ENCODE measurements around the gene LOXHD1.

Gene LOXHD1

DNA sequence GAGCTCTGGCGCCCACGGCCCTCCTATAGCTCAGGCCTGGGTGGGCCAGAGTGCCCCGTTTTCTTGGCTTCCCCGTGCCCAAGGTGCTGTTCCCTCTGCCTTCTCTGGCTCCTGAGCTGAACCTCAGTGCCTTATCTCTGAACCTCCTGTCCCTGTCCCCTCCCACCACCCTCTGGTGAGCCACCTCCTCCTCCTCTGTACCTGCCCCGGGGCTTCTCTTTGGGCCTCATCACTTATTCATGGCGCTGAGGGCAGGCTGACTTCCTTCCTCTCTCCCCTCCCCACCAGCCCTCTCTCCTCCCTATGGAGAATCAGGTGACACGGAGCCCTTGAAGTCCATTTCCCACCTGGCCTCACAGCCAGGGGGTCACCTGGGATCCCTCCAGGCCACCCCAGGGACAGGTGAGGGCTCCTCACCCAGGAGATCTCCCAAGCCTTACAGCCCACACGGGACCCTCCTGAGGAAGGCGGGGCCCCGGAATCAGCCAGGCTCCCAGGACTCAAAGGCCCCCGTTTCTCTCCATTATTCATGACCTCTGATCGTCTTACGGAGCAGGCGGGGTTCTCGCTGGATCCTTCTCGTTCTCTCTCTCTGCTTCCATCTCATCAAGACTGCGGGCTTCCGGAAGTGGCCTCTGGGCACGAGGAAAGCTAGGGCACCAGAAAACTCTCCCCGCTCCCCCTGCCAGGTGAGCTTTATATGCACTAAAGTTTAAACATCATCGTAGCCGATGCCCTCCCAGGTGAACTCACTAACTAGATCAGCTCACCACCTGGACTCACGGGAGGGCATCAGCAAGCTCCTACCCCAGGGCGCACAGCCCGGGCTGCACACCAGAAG lies at the start of gene LOXHD1:
TSS of gene LOXHD1 (minus strand) at position 106 of the 841 bp plus-strand sequence. CDS start 187 bp downstream, outside the sequence.
- no peak for DNase-seq (ENCODE audit: low read depth in 2 of 2)

GRCh38 chr18:46705521-46705920 lies 48.5 kb upstream of the LOXHD1 start:
- no peak for DNase-seq (ENCODE audit: low read depth in 2 of 2)

DNA sequence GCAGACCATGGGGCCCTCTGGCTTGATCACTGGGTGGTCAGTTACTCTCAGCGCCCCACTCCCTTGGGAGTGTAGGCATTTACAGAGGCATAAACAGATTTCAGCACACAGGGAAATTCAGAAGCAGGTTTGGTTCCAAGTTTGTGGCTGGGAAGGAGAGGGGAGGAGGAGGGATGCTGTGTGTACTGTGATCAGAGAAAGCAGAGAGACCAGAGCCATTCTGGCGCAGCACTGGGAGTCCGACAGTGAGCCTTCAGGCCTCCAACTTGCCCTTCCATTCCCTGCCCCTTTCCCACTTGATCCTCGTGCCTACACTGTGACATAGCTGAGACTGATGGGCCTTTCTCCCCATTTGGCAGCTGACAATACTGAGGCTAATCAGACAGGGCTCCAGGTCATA lies 47.8 kb upstream of the LOXHD1 start:
- DNase-seq (ENCODE audit: low read depth in 2 of 2), result no peak

DNA sequence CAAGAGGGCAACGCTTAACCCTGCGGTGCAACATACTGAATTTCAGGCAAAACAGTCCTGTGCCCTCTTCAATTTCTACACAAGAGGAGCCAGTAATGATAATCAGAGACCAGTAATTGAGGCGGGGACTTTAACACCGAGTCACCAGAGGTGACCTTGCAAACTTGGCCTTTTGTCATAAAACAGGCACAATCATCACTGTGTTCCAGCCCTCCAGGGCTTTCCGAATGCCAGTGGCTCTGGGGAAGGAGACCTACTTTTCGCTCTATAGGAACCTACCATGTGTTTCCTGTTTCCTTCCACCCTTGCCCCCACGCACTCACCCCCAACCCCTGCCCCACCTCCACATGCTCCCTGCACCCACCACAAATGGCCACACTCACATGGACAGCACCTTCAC lies 47.2 kb upstream of the LOXHD1 start:
- DNase-seq (ENCODE audit: low read depth in 2 of 2), result no peak

DNA sequence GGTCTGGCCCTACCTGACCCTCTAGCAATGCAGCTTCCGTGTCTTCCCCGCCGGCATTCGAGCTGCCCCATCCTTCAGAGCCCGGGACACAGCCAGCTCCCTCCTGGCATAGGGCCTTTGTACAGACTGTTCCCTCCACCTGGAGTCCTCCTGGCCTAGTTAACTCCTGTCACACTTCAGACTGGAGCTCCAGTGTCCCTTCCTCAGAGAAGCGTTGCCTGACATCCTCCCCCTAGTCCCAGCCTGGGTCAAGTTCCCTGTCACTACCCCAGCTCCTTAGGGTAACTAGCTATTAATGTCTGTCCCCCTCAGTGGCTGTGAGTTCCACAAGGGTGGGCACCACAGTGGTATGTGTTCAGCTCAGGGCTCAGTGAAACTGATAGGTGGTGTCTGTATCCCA lies 45.5 kb upstream of the LOXHD1 start:
- no peak for DNase-seq (ENCODE audit: low read depth in 2 of 2)

DNA sequence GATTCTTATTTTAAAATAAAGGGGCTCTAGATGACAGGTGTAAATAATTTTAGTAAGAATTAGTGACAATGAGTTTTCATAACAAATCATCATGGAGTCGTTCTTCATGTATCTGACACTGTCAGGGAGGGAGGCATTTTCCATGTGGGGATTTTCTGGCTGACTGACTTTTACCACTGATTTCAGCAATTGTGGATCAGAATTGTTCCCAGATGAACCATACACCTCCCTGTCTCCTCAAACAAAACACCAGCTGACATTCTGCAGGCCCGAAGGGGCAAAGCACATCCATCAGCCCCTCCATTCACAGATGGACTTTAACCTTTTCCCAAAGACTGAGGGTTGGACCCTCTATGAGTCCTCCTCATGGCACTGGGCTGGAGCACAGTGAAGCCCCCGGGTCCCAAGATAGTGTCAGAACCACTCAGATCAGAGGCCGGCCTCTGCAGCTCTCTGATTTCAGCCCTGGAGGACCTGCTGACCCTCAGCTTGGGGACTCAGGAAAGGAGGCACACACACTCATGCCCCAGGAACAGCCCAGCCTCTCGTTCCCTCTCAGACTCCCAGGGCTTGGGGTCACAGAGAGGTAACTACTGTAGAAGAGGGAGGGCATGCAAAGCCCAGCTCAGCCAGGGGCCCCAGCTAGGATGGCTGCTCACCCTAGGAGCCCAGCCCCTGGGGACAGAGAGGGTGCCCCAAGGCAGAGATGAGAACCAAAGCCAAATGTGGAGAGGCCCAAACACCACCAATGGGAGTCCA lies 43.2 kb upstream of the LOXHD1 start:
- no peak for DNase-seq (ENCODE audit: low read depth in 2 of 2)

DNA sequence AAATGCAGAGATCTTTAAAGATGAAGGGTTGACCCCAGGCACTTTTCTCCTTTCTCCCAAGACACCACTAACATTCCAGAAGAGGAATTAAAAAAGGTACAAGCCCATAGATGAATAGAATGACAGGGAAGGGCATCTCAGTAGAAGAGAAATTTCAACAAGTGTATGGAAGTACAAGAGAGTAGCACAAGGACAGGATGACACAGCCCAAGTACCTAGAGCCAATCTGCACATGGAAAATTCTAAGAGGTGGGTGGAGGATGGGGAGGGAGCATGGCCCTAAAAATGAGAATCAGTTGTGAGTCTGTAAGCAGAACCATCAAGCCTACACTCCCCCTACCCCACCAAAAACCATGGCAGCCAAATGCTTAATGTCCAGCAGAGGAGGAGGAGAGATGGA lies 39.7 kb upstream of the LOXHD1 start:
- no peak for DNase-seq (ENCODE audit: low read depth in 2 of 2)

DNA sequence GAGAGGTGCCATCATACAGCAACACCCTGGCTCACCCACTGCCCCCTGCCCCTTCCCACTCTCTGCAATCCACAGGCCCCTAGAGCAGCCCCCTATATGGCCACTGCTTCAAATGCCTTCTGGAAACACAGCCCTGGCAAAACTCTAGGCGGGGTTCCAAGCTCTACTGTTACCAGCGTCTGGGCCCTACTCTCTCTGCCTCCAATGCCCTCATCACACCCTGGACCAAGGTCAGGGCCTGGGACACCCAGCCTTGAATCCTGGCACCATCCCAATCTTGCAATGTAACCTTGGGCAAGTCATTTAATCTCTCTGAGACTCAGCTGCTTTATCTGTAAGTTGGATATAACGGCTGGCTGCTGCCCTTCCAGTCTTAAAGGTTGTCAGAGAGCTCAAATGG lies 39.2 kb upstream of the LOXHD1 start:
- no peak for DNase-seq (ENCODE audit: low read depth in 2 of 2)

- DNase-seq (ENCODE audit: low read depth in 2 of 2), result no peak
Observed at GRCh38 chr18:46693996-46694395, 37.0 kb upstream of the LOXHD1 start.

DNA sequence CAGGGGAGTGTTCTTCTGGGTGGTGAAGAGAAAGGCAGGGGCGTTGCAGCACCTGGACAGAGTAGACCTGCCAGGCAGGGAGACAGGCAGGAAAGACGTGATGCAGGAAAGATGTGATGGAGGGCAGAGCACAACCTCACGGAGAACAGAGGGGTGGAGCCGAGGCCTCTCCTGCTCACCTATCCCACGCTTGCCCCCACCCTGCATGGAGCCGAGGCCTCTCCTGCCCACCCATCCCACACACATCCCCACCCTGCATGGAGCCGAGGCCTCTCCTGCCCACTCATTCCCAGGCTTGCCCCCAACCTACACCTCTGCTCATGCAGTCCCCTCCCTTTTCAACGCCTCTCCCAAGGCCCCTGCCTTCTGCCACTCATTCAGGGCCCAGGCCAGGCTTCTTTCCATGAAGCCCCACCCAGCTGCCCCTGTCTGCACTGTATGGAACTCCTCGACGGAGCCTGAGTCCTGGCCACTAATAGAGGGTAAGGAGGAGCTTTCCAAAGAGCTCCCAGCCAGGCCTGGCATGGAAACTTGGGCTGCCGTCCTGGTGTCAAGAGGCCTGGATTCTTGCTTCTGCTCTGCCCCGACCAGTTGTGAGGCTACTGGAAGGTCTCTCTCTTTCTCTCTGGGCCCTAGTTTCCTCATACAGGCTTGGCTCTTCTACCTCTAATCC lies 32.0 kb upstream of the LOXHD1 start:
- no peak for DNase-seq (ENCODE audit: low read depth in 2 of 2)

- DNase-seq (ENCODE audit: low read depth in 2 of 2), result no peak
Observed at GRCh38 chr18:46686186-46686585, 29.2 kb upstream of the LOXHD1 start.

DNA sequence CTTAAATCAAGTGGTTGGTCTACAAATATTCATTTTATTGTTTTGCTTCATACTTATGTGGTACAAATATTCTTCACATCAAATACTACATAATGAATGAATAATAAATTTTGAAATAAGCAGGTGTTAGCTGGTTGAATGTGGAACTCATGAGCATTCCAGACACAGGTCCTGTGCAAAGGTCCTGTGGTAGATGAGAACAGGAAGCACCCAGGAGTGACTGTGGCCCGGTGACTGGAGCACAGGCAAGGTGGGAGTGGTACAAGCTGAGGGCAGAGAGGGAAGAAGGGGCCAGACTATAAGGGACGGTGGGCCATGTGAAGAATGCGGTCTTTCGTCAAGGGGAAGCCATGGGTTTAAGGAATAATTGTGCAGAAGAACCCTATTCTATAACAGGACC lies 26.2 kb upstream of the LOXHD1 start:
- DNase-seq (ENCODE audit: low read depth in 2 of 2), result no peak

DNA sequence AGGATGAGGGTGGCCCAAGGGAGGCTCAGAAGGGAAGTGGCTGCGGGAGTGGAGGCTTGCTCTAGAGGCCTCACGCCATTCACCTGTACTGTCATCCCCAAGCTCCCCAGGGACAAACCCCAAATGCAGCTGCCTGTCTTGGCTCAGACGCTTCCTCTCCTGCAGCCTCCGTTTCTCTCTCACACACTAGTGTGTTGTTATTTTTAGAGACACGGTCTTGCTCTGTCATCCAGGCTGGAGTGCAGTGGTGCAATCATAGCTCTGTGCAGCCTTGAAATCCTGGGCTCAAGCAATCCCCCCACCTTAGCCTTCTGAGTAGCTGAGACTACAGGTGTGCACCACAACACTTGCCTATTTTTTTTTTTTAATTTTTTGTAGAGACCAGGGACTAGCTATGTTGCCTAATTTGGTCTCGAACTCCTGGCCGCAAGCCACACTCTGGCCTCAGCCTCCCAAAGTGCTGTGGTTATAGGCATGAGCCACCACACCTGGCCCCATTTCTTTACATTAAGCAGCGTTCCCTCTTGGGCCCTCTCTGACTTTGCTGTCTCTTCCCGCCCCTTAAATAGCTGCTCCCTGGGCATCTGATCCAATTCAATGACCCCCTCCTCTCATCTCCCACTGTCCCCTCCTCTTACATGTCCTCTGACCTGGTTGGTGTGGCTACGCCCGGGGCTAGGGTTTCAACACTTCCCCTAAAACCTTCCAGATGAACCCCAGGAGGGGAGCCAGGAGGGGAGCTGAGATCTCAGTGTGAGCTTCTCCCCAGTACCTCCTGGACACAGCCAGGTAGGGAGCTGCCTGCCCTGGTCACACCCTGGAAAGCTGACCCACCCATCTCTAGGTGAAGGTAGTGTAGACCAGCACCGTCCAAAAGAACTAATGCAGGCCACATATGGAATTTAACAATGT lies 24.0 kb upstream of the LOXHD1 start:
- DNase-seq (ENCODE audit: low read depth in 2 of 2), result no peak

GRCh38 chr18:46679846-46680598 lies 23.0 kb upstream of the LOXHD1 start:
- DNase-seq (ENCODE audit: low read depth in 2 of 2), result no peak

DNA sequence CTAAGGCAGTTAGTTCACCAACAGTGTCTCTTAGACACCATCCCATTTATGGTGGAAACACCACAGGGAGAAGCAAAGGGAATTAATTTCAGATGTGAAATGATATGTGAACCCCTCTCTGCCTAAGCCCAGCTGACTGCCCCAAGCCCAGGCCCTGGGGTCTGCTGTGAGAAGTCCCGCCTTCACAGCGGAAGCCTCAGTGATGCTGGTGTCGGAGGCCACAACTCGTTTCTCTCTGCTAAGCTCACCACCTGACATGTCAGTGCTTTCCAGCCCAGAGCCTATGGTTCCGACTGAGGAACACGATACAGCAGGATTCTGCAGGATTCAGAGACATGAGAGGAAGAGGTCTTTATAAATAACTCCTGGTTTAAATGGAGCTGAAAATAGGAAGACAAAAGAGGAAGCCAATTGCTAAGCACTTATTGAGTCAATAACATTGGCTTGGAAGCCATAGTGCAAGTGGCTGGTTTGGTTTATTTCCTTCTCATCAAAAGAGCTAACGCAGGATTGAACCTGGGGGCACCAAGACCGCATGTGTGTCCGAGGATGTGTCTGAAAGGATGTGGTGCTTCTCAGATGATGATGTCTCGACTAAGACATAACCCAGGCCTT lies 21.9 kb upstream of the LOXHD1 start:
- no peak for DNase-seq (ENCODE audit: low read depth in 2 of 2)

- DNase-seq (ENCODE audit: low read depth in 2 of 2), result no peak
Observed at GRCh38 chr18:46678041-46678440, 21.0 kb upstream of the LOXHD1 start.

GRCh38 chr18:46677611-46678010 lies 20.6 kb upstream of the LOXHD1 start:
- DNase-seq (ENCODE audit: low read depth in 2 of 2), result no peak

DNA sequence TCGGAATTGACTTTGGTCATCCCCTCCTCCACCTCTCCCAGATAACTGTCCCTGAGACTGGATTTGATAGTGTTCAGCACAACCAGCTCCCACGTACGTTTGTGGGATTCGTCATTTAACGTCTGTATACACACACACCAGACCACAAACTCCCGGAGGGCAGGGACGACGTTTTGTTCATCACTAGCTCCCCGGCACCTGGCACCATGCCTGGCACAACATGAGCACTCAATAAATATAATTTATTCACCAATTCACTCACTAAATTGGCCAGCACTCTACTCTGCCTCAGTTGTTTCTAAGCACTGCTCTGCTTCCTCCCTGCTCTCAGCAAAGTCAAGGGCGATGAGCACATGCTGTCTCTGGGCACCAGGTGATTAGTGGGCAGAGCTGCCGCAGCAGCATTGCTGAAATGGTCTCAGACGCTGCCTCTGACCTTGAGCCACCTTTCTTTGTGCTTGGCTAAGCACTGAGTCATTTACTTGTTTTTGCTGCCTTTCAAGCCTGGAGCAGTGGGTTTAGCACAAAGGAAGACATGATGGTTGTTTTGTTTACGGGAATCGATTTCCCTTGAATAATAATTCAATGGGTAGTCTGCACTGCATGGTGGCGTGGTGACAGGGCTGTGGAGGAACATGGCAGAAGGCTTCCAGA lies 19.3 kb upstream of the LOXHD1 start:
- no peak for DNase-seq (ENCODE audit: low read depth in 2 of 2)

- no peak for DNase-seq (ENCODE audit: low read depth in 2 of 2)
Observed at GRCh38 chr18:46675112-46675511, 18.1 kb upstream of the LOXHD1 start.

Measured in activated CD4-positive, alpha-beta T cell treated with anti-CD3 and anti-CD28 coated beads for 24 hours (primary cell).